ENCODE measurements around the gene SAMD4A.

SAMD4A gene

GRCh38 chr14:54782751-54783659 lies 216.1 kb downstream of the SAMD4A start:
- H3K27ac Mint-ChIP-seq, result no peak overlapping the region
- no peak overlapping the region for H3K4me3 Mint-ChIP-seq

GRCh38 chr14:54783660-54784015 lies 216.7 kb downstream of the SAMD4A start:
- Mint-ChIP-seq H3K9me3 (no peaks in the 10 kb centered on the region), H3K27me3 (no peaks in the 10 kb centered on the region), H3K4me3 (no peak overlapping the region), H3K27ac (no peak overlapping the region), H3K36me3 (ENCODE audit: low read depth) (peaks cover 2% of the 10 kb centered on the region), H3K4me1 (ENCODE audit: low read depth) (peaks cover 3% of the 10 kb centered on the region)
- no peak for DNase-seq

More at GRCh38 chr14:54782751-54783659, 216.1 kb downstream of the SAMD4A start:
- H3K27me3 Mint-ChIP-seq, result no peaks in the 10 kb centered on the region
- H3K36me3 Mint-ChIP-seq (ENCODE audit: low read depth), result peaks cover 2% of the 10 kb centered on the region
- H3K4me1 Mint-ChIP-seq (ENCODE audit: low read depth), result peaks cover 8% of the 10 kb centered on the region
- no peaks in the 10 kb centered on the region for H3K9me3 Mint-ChIP-seq
- no peak for DNase-seq

- Mint-ChIP-seq H3K36me3 (ENCODE audit: low read depth) (peaks cover 2% of the 10 kb centered on the region), H3K4me1 (ENCODE audit: low read depth) (peaks cover 3% of the 10 kb centered on the region), H3K27me3 (no peaks in the 10 kb centered on the region), H3K27ac (no peak overlapping the region), H3K9me3 (no peaks in the 10 kb centered on the region), H3K4me3 (no peak overlapping the region)
- no peak for DNase-seq
Measured at GRCh38 chr14:54784060-54784459, 217.1 kb downstream of the SAMD4A start.

GRCh38 chr14:54784657-54785056 lies 217.7 kb downstream of the SAMD4A start:
- no peak overlapping the region for H3K4me3 Mint-ChIP-seq
- peaks cover 3% of the 10 kb centered on the region for H3K4me1 Mint-ChIP-seq (ENCODE audit: low read depth)
- no peak for DNase-seq
- H3K36me3 Mint-ChIP-seq (ENCODE audit: low read depth), result peaks cover 2% of the 10 kb centered on the region
- H3K27me3 Mint-ChIP-seq, result no peaks in the 10 kb centered on the region
- no peak overlapping the region for H3K27ac Mint-ChIP-seq
- H3K9me3 Mint-ChIP-seq, result no peaks in the 10 kb centered on the region

- H3K36me3 Mint-ChIP-seq (ENCODE audit: low read depth), result peaks cover 2% of the 10 kb centered on the region
Measured at GRCh38 chr14:54785136-54785777, 218.3 kb downstream of the SAMD4A start.

GRCh38 chr14:54785778-54786770 lies 219.1 kb downstream of the SAMD4A start:
- H3K27me3 Mint-ChIP-seq, result no peaks in the 10 kb centered on the region
- no peak overlapping the region for H3K4me3 Mint-ChIP-seq
- H3K4me1 Mint-ChIP-seq (ENCODE audit: low read depth), result peaks cover 3% of the 10 kb centered on the region
- peaks cover 2% of the 10 kb centered on the region for H3K36me3 Mint-ChIP-seq (ENCODE audit: low read depth)
- no peak overlapping the region for H3K27ac Mint-ChIP-seq
- H3K9me3 Mint-ChIP-seq, result no peaks in the 10 kb centered on the region
- DNase-seq, result no peak

More at GRCh38 chr14:54785136-54785777, 218.3 kb downstream of the SAMD4A start:
- DNase-seq, result no peak
- H3K27ac Mint-ChIP-seq, result no peak overlapping the region
- H3K9me3 Mint-ChIP-seq, result no peaks in the 10 kb centered on the region
- no peaks in the 10 kb centered on the region for H3K27me3 Mint-ChIP-seq
- H3K4me1 Mint-ChIP-seq (ENCODE audit: low read depth), result peaks cover 3% of the 10 kb centered on the region
- no peak overlapping the region for H3K4me3 Mint-ChIP-seq

GRCh38 chr14:54786838-54787237 lies 219.9 kb downstream of the SAMD4A start:
- Mint-ChIP-seq H3K4me1 (ENCODE audit: low read depth) (peaks cover 3% of the 10 kb centered on the region), H3K4me3 (no peak overlapping the region), H3K9me3 (no peaks in the 10 kb centered on the region), H3K36me3 (ENCODE audit: low read depth) (peaks cover 2% of the 10 kb centered on the region), H3K27ac (no peak overlapping the region), H3K27me3 (no peaks in the 10 kb centered on the region)
- DNase-seq, result no peak

- Mint-ChIP-seq H3K36me3 (ENCODE audit: low read depth) (peaks cover 2% of the 10 kb centered on the region), H3K4me1 (ENCODE audit: low read depth) (peaks cover 3% of the 10 kb centered on the region), H3K4me3 (no peak overlapping the region), H3K27me3 (no peaks in the 10 kb centered on the region), H3K27ac (no peak overlapping the region), H3K9me3 (no peaks in the 10 kb centered on the region)
- no peak for DNase-seq
Measured at GRCh38 chr14:54787261-54787660, 220.3 kb downstream of the SAMD4A start.

- Mint-ChIP-seq H3K4me1 (ENCODE audit: low read depth) (no peaks in the 10 kb centered on the region), H3K9me3 (no peaks in the 10 kb centered on the region), H3K36me3 (ENCODE audit: low read depth) (peaks cover 2% of the 10 kb centered on the region), H3K27ac (no peak overlapping the region), H3K4me3 (no peak overlapping the region), H3K27me3 (no peaks in the 10 kb centered on the region)
- no peak for DNase-seq
Measured at GRCh38 chr14:54788701-54789100, 221.8 kb downstream of the SAMD4A start.

- Mint-ChIP-seq H3K4me1 (ENCODE audit: low read depth) (no peaks in the 10 kb centered on the region), H3K27me3 (no peaks in the 10 kb centered on the region), H3K4me3 (no peak overlapping the region), H3K9me3 (no peaks in the 10 kb centered on the region), H3K36me3 (ENCODE audit: low read depth) (peaks cover 2% of the 10 kb centered on the region), H3K27ac (no peak overlapping the region)
- no peak for DNase-seq
Measured at GRCh38 chr14:54789166-54789565, 222.2 kb downstream of the SAMD4A start.

- no peaks in the 10 kb centered on the region for H3K4me1 Mint-ChIP-seq (ENCODE audit: low read depth)
- no peaks in the 10 kb centered on the region for H3K9me3 Mint-ChIP-seq
- no peak overlapping the region for H3K27ac Mint-ChIP-seq
- H3K36me3 Mint-ChIP-seq (ENCODE audit: low read depth), result peaks cover 2% of the 10 kb centered on the region
- no peak for DNase-seq
- H3K27me3 Mint-ChIP-seq, result no peaks in the 10 kb centered on the region
- H3K4me3 Mint-ChIP-seq, result no peak overlapping the region
Measured at GRCh38 chr14:54789781-54790480, 223.0 kb downstream of the SAMD4A start.

GRCh38 chr14:54791001-54791400 lies 224.1 kb downstream of the SAMD4A start:
- H3K27ac Mint-ChIP-seq, result no peak overlapping the region
- H3K4me3 Mint-ChIP-seq, result no peak overlapping the region
- H3K27me3 Mint-ChIP-seq, result no peaks in the 10 kb centered on the region
- H3K36me3 Mint-ChIP-seq (ENCODE audit: low read depth), result no peaks in the 10 kb centered on the region
- H3K9me3 Mint-ChIP-seq, result no peaks in the 10 kb centered on the region
- H3K4me1 Mint-ChIP-seq (ENCODE audit: low read depth), result no peaks in the 10 kb centered on the region
- no peak for DNase-seq

- no peaks in the 10 kb centered on the region for H3K27me3 Mint-ChIP-seq
- H3K36me3 Mint-ChIP-seq (ENCODE audit: low read depth), result no peaks in the 10 kb centered on the region
- H3K27ac Mint-ChIP-seq, result no peak overlapping the region
- H3K4me1 Mint-ChIP-seq (ENCODE audit: low read depth), result no peaks in the 10 kb centered on the region
- no peaks in the 10 kb centered on the region for H3K9me3 Mint-ChIP-seq
- no peak overlapping the region for H3K4me3 Mint-ChIP-seq
- no peak for DNase-seq
Measured at GRCh38 chr14:54792288-54792687, 225.4 kb downstream of the SAMD4A start.

GRCh38 chr14:54794159-54794558 lies 227.2 kb downstream of the SAMD4A start:
- H3K4me1 Mint-ChIP-seq (ENCODE audit: low read depth), result no peaks in the 10 kb centered on the region
- DNase-seq, result no peak
- H3K27me3 Mint-ChIP-seq, result no peaks in the 10 kb centered on the region
- no peak overlapping the region for H3K4me3 Mint-ChIP-seq
- H3K27ac Mint-ChIP-seq, result no peak overlapping the region
- no peaks in the 10 kb centered on the region for H3K36me3 Mint-ChIP-seq (ENCODE audit: low read depth)
- no peaks in the 10 kb centered on the region for H3K9me3 Mint-ChIP-seq

All from activated T-cell treated with anti-CD3 and anti-CD28 coated beads, Interleukin-2, amount 50 U/mL, for 24 hours (primary cell).